Heart left ventricle (tissue), 16 donors: Measurements from ENCODE around the gene HMGB4. TPM values are rescaled to one million over a fixed set of nuclear protein-coding genes. Genes with fewer than 3 reads are reported as not detected.

ENCODE experiments used
- ATAC-seq, 4 donors: fragments of 200-7000 bp; cut with Tn5 transposase; one replicate each; pipeline ENCODE4 v1.9.1; 2020 to 2022; ENCODE audit warnings: moderate library complexity in 4 of 4, mild to moderate bottlenecking in 3 of 4, moderate number of reproducible peaks in 1 of 4
- DNase-seq, 5 donors: peaks; one replicate each; pipeline ENCODE4 v3.0.0-alpha.2; 2020
- H3K27ac ChIP-seq, 12 donors: fragments of 200-600 bp; sonication (generic) in 4 of 12; one replicate each; pipeline versions ENCODE4 v1.5.0 to v1.8.0; 2016 to 2022; ENCODE audit warnings: mild to moderate bottlenecking in 2 of 12
- H3K27me3 ChIP-seq, 9 donors: fragments of 200-600 bp; sonication (generic) in 2 of 9; one replicate each; pipeline versions ENCODE4 v1.5.1 to v1.8.0; 2016 to 2022; ENCODE audit warnings: mild to moderate bottlenecking in 3 of 9
- H3K36me3 ChIP-seq, 9 donors: fragments of 200-600 bp; sonication (generic) in 2 of 9; one replicate each; pipeline versions ENCODE4 v1.5.0 to v1.8.0; 2018 to 2022; ENCODE audit warnings: mild to moderate bottlenecking in 2 of 9
- H3K4me1 ChIP-seq, 12 donors: fragments of 200-600 bp; sonication (generic) in 4 of 12; one replicate each; pipeline versions ENCODE4 v1.5.0 to v1.8.0; 2016 to 2022; ENCODE audit warnings: mild to moderate bottlenecking in 3 of 12
- H3K4me3 ChIP-seq, 12 donors: fragments of 200-600 bp; sonication (generic) in 4 of 12; one replicate each; pipeline versions ENCODE4 v1.5.0 to v1.8.0; 2017 to 2022; ENCODE audit warnings: mild to moderate bottlenecking in 9 of 12, moderate library complexity in 4 of 12
- H3K9me3 ChIP-seq, 12 donors: fragments of 200-600 bp; sonication (generic) in 4 of 12; one replicate each; pipeline versions ENCODE4 v1.5.0 to v1.8.0; 2016 to 2022; ENCODE audit warnings: mild to moderate bottlenecking in 1 of 12
- CTCF ChIP-seq, 12 donors: fragments of 200-600 bp; sonication (generic) in 4 of 12; IDR thresholded peaks; one replicate each; pipeline versions ENCODE4 v1.5.0 to v1.8.0; 2018 to 2022; ENCODE audit warnings: antibody characterized with exemption in 12 of 12, mild to moderate bottlenecking in 5 of 12
- POLR2A ChIP-seq, 2 donors: fragments of 450-650 bp; IDR thresholded peaks; one replicate each; pipeline ENCODE4 v1.6.1; 2017; ENCODE audit warnings: antibody characterized with exemption in 2 of 2, mild to moderate bottlenecking in 2 of 2, moderate library complexity in 2 of 2
- WGBS, 4 donors: extraction: QIAGEN DNeasy Blood & Tissue Kit in 2 of 4; methylation state at CpG; one replicate each; pipeline versions ENCODE4 v1.1.5 to v1.1.7; 2013 to 2018; 5-methylcytosine and 5-hydroxymethylcytosine counted together
- intact Hi-C, 10 donors: fragments of 100-400 bp; cut with DNase I; formaldehyde crosslinking; loops; one replicate each; pipeline versions ENCODE4 v1.11.1 to v1.14.2; 2022
- polyA plus RNA-seq, 2 donors: library from polyadenylated mRNA; stranded (reverse); fragments of 200-250 nt; gene quantifications; one replicate each; pipeline ENCODE4 v1.2.3, GENCODE V29; 2013
- total RNA-seq, 9 donors: library from RNA; depleted of rRNA in 2 of 9; stranded (reverse); fragments of >200 nt in 2 of 9; fragmentation: NEBNext Ultra II Directional in 3 of 9; extraction: Animal tissue kit (Norgen Biotek cat#: 25700) in 3 of 9; gene quantifications; one replicate each; pipeline versions ENCODE4 v1.1.0 to v1.2.4, GENCODE V29; 2016 to 2023
- donor health status: ischemic (EF 13 %, LVEDD 7.1; RV severe dilation, severe dysfunction).
- donor health status: healthy with polysubstance abuse.
- donor health status: DM: no; HTN: yes; CAD: no.
- donor health status: DM: no; HTN: no; CAD: no.
- donor health status: ischemic (EF 25% LVEDD 6.9; RV normal size, moderate dysfunction).
- donor health status: ischemic (EF 25% LVEDD 5.7; RV mildly dilated, moderate dysfunction).
- donor health status: healthy.
- donor health status: DM: yes; HTN: yes; CAD: no.
- donor health status: ischemic (EF 35%, LVEDD 5.7; RV mildly dilated, moderate dysfunction).
- donor health status: nonischemic (EF 11% LVEDD 7.7; RV severe dilation, severe dysfunction).
- donor health status: DM: yes; HTN: yes; CAD: no.
- donor health status: PGD.
- donor health status: ischemic (EF 29% LVEDD 5.4; RV normal size, mild dysfunction).
- donor health status: nonischemic (EF 23%, LVEDD 6.1; RV moderate dilation, normal function).

HMGB4 gene
- total and polyA plus RNA-seq, 11 donors: not detected

GRCh38 chr1:33895976-33896375, 32.1 kb downstream of the HMGB4 start:
- TF ChIP-seq POLR2A (IDR thresholded peaks at IDR 0.05) (no peak), CTCF (IDR thresholded peaks at IDR 0.05) (no peak)
- intact Hi-C loops: no loop called here
- ATAC-seq: no peak
- Histone ChIP-seq H3K4me1 (peaks cover 0 to 24% (median 0%) of the 10 kb centered on the region in 12 donors), H3K27me3 (no peaks in the 10 kb centered on the region), H3K9me3 (no peaks in the 10 kb centered on the region), H3K4me3 (no peak overlapping the region), H3K36me3 (no peaks in the 10 kb centered on the region), H3K27ac (no peak overlapping the region)
- DNase-seq: no peak
- WGBS, 4 donors: 74 to 86% (median 82%) methylated on average over 2 of the region's 2 CpGs

GRCh38 chr1:33897092-33897725, 33.3 kb downstream of the HMGB4 start:
- ATAC-seq (no peak), DNase-seq (no peak)
- 57 to 75% (median 66%) methylated on average over 5 of the region's 5 CpGs for WGBS, 4 donors
- TF ChIP-seq POLR2A (IDR thresholded peaks at IDR 0.05) (no peak), CTCF (IDR thresholded peaks at IDR 0.05) (no peak)
- H3K36me3 ChIP-seq: no peaks in the 10 kb centered on the region
- intact Hi-C loops: no loop called here
- H3K4me3 ChIP-seq: no peak overlapping the region
- no peak overlapping the region for H3K27ac ChIP-seq
- H3K9me3 ChIP-seq: no peaks in the 10 kb centered on the region
- H3K4me1 ChIP-seq: peaks cover 0 to 24% (median 0%) of the 10 kb centered on the region in 12 donors
- no peaks in the 10 kb centered on the region for H3K27me3 ChIP-seq

- H3K4me3 ChIP-seq: no peak overlapping the region
- TF ChIP-seq CTCF (IDR thresholded peaks at IDR 0.05) (peak in 1 of 12 donors; percentile 8), POLR2A (IDR thresholded peaks at IDR 0.05) (no peak)
- no peaks in the 10 kb centered on the region for H3K9me3 ChIP-seq
- intact Hi-C loops: no loop called here
- no peaks in the 10 kb centered on the region for H3K36me3 ChIP-seq
- ATAC-seq: no peak
- peaks cover 0 to 25% (median 0%) of the 10 kb centered on the region in 12 donors for H3K4me1 ChIP-seq
- peak overlapping the region in 1 of 12 donors; percentile 29 for H3K27ac ChIP-seq
- H3K27me3 ChIP-seq: no peaks in the 10 kb centered on the region
- no peak for DNase-seq
- WGBS, 4 donors: 46 to 62% (median 53%) methylated on average over 3 of the region's 3 CpGs
These were observed 34.5 kb downstream of the HMGB4 start for GRCh38 chr1:33898406-33898805.

- 40 to 64% (median 48%) methylated on average over 9 of the region's 9 CpGs for WGBS, 4 donors
- H3K4me1 ChIP-seq: peaks cover 0 to 23% (median 0%) of the 10 kb centered on the region in 12 donors
- H3K4me3 ChIP-seq: no peak overlapping the region
- peak overlapping the region in 1 of 12 donors; percentile 29 for H3K27ac ChIP-seq
- H3K9me3 ChIP-seq: no peaks in the 10 kb centered on the region
- intact Hi-C loops: no loop called here
- no peak for TF ChIP-seq CTCF (IDR thresholded peaks at IDR 0.05)
- no peak for TF ChIP-seq POLR2A (IDR thresholded peaks at IDR 0.05)
- H3K36me3 ChIP-seq: no peaks in the 10 kb centered on the region
- ATAC-seq (peak in 2 of 4 donors; percentile 29 to 31), DNase-seq (peak in 1 of 5 donors; percentile 10)
- no peaks in the 10 kb centered on the region for H3K27me3 ChIP-seq
These were observed 35.0 kb downstream of the HMGB4 start for GRCh38 chr1:33898881-33899280.
